SKM-1 treated with dmso at 0.1 percent for 144 hours (cell line): Measurements from ENCODE around the gene NAPA.

ENCODE experiments used
- DNase-seq: peaks from one replicate; lab custom pipeline; 2025; ENCODE audit not compliant: unreplicated experiment; lab: John Stamatoyannopoulos, UW

The NAPA gene

GRCh38 chr19:47503130-47503825 is 11.6 kb downstream of the NAPA start:
- no peak for DNase-seq

DNA sequence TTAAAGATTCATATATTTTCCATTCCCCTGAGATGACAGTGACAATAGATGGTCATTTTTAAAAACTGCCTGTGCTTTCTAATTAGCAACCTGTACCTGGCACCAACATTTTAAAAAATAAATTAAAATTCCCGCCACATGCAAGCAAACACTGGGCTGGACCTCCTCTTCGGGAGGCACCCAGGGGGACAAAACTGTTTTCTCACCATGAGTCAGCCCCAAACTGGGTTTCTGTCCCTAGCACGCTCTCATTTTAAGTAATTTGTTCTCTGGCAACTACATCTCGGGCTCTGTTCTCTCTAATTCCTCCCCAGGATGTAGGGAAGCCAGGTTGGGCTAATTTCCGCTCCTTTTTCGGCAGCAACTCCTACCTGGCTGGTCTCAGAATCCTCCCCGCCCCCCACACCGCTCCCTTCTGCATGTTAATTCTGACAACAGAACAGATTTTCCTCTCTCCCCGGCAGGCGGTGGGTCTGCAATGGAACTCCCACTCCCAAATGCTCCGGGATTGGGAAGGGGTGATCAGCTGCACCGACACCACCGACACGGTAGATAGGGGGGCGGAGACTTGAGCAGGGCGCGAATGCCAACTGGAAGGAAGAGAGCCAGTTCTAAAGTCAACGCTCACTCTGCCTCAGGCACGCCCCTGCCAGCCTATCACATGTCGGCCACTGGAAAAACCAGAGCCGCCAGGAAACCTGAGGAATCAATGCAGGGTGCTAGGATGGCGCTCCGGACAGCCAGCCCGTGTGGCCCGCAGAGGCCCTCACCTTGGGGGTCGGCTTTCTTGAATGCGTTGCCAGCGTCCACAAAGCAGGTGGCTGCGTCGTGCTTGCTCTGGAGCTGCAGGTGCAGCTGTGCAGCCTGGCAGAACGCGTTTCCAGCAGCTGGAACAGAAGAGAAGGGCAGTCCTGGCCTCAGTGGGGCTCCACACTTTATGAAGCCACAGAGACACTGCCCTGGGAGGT is 14.7 kb downstream of the NAPA start:
- no peak for DNase-seq

- no peak for DNase-seq
Observed at GRCh38 chr19:47499371-47499770, 15.5 kb downstream of the NAPA start.

GRCh38 chr19:47498561-47498960 is 16.3 kb downstream of the NAPA start:
- DNase-seq: no peak

GRCh38 chr19:47497821-47498520 is 16.9 kb downstream of the NAPA start:
- no peak for DNase-seq

GRCh38 chr19:47497050-47497766 is 17.7 kb downstream of the NAPA start:
- no peak for DNase-seq

DNA sequence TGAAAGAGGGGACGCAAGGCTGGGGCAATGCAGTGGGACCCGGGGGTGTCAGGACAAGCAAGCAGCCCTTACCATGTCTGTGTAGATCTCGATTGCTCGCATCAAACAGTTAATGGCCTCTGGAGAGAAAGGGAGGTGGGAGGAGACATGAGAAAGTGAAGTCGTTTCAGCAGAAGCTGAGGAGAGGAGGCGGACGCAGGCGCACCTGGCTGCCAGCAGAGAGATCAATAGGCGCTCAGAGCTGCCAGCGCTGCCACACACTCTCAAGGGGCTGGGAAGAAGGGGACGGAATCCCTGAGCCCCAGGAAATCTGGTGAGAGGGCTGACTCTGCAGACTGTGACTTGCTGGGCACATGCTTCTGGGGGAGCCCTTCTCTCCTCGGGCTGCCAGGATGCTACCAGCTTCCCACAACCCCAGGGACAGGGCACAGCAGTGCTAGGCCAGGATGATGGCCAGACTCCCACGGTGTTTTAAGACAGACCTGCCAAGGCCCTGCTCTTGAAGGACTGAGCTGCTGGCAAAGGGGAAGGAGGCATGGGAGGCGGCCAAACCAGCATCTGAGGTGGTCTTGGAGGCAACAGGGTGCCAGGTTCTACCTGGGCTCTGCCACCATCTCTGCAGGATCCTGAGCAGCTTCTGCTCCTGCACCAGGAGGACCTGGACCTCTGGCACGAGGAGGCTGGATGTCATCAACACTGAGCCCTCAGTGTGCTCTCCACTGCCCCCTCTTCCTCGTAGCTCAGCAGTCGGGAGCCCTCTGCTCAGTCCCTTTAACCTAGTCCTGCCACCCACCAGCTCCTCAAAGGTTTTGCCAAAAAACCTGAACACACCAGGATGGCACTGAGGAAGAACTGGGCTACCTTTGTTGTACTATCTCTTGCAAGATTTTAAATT is 19.1 kb downstream of the NAPA start:
- DNase-seq: no peak

GRCh38 chr19:47494729-47495128 is 20.1 kb downstream of the NAPA start:
- DNase-seq: no peak

- DNase-seq: no peak
Observed at GRCh38 chr19:47494211-47494547, 20.7 kb downstream of the NAPA start.

- DNase-seq: no peak
Observed at GRCh38 chr19:47493378-47494210, 21.3 kb downstream of the NAPA start.

- no peak for DNase-seq
Observed at GRCh38 chr19:47492571-47493377, 22.1 kb downstream of the NAPA start.

GRCh38 chr19:47492137-47492533 is 22.7 kb downstream of the NAPA start:
- DNase-seq: no peak

DNA sequence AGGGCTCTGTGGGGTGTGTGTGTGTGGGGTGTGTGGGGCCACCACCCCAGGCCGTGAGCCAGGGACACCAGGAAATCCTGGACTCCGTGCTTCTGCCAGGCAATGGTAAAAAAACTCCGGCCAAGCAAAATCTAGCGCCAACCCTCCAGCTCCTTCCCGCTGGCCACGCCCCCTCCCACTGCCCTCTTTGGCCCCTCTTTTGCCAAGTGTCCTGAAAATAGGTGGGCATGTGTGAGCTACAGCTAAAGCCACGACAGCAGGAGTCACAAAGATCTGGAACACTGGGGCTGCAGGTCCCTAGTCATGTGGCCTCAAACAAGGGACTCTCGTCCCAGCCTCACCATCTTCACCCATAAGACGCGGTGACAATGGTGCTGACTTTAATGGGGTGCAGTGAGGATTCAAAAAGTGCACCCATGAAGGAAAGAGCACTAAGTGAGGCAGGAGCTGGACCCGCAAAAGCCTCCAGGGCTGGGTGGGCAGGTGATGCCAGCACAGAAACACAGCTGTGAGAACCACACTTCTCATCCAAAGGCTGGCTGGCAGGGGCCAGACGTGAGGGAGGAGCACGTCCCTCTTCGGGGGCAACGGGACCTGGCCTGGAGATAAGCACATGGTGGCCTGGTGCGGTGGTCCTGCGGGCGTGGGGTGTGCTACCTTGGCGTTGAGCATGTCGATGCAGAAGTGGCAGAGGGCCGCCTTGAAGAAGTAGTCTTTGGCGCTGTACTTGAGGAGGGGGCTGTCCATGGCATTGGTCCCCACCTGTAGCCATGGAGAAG is 23.3 kb downstream of the NAPA start:
- DNase-seq: no peak

- DNase-seq: no peak
Observed at GRCh38 chr19:47490847-47491246, 24.0 kb downstream of the NAPA start.

- DNase-seq: no peak
Observed at GRCh38 chr19:47490031-47490430, 24.8 kb downstream of the NAPA start.

DNA sequence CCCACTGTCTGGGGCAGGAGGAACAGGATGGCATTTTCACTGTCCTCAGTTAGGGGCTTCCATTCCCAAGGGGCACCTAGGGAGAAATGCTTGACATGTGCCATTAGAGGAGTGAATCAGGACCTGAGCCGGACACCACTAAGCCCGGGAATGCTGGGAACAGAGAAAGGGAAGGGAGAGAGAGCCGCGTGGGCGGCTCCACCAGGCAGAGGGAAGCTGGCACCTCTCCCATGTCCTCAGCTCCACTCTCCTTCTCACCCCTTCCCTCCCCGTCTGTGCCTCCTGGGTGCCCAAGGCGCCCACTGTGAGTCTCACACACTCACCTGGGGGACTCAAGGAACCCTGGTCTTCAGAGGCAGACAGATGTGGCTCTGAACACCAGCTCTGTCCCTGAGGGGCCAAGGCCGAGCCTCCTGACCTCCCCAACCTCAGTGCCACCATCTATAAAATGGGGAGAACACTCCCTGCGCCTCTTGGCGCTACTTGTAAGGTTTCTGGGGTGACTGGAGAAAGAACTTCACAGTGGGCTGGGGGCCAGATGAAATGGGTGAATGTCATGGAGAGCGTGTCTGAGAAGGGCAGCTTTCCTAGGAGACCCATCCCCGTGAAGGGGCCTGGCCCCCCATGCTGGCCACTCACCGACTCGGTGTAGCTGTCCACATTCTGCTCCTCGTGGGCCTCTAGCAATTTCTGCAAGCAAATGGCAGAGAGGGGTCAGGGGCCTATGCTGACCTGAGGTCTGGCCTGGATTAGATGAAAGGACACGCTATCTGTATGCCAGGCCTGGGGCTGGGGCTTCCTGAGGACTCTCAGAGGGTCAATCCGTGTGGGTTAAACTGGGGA is 25.6 kb downstream of the NAPA start:
- no peak for DNase-seq
